Measurements from ENCODE around the gene DBP. TPM values are rescaled to one million over a fixed set of nuclear protein-coding genes. Genes with fewer than 3 reads are reported as not detected.
A peak's percentile ranks its signal among the peaks of the same experiment; 100 is the strongest.

Gene DBP
- total and polyA plus RNA-seq, 2 of the 13 experiments (the other 11 are each of a cell fraction or from before 2014, with no cell fraction given), result 1.7 to 5.8 TPM

DNA sequence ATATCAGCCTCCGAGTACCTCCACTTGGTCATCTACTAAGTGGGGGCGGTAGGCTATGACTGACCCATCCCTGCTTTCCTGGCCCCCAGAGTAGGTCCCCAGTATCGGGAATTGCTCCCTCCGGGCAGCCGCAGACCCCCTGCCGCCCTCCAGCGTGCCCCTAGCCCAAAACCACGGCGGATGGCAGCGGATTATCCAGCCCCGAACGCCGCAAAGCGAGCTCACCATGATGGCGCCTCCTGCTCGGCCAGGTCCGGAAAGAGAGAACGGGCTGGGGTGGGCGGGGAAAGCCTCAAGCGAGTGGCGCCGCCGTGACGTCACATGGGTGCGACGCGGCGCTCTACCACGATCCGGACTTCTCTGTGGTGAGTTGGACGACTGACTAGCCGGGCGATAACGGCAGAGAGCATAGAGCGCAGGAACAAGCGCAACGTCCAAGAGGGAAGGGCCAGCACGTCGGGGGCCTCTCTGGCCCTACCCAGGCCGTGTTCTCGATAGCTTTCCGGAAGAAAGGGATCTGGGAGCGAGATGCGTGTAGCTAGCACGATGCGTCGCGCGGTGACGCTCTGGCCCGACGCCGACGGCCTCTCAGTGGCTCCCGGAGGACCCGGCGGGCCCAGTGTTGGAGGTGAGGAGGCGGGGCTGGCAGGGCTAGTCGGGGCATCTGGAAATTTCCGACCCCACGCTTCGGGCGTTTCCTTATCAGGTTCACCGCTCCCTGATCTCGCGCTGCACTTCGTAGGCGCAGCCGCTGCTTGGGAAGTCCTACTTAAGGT, 18.1 kb downstream of the DBP start, which contains the start of the genes RPL18 and SPHK2 (continued):
- TF ChIP-seq, protein P1, sequence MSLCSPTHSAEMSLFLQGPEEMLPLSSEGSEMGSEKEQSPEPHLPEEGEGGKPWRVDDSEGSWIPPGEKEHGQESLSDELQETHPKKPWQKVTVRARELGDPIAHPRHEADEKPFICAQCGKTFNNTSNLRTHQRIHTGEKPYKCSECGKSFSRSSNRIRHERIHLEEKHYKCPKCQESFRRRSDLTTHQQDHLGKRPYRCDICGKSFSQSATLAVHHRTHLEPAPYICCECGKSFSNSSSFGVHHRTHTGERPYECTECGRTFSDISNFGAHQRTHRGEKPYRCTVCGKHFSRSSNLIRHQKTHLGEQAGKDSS (CRISPR knock-in tag; IDR thresholded peaks at IDR 0.05; ENCODE audit: borderline replicate concordance, low read depth), result peak; percentile 47; the same call in 1 of the 2 replicates
- peak; percentile 89 for TF ChIP-seq ZBTB42 (CRISPR knock-in tag; IDR thresholded peaks at IDR 0.05)
- TF ChIP-seq, protein P2, sequence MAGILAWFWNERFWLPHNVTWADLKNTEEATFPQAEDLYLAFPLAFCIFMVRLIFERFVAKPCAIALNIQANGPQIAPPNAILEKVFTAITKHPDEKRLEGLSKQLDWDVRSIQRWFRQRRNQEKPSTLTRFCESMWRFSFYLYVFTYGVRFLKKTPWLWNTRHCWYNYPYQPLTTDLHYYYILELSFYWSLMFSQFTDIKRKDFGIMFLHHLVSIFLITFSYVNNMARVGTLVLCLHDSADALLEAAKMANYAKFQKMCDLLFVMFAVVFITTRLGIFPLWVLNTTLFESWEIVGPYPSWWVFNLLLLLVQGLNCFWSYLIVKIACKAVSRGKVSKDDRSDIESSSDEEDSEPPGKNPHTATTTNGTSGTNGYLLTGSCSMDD (CRISPR knock-in tag; IDR thresholded peaks at IDR 0.05), result no peak
- peak; percentile 79 for TF ChIP-seq ZNF883 (CRISPR knock-in tag; IDR thresholded peaks at IDR 0.05; ENCODE audit: not compliant biosample characterization)
- 0 out of 2 replicates have a peak, but pooled peaks have one; percentile 14 for TF ChIP-seq U2AF2 (IDR thresholded peaks at IDR 0.05; ENCODE audit: low read depth, low read length)
- TF ChIP-seq TAF15 (IDR thresholded peaks at IDR 0.05; ENCODE audit: low read depth, low read length, poor library complexity, severe bottlenecking), result peak; percentile 61
- TF ChIP-seq, protein P3, sequence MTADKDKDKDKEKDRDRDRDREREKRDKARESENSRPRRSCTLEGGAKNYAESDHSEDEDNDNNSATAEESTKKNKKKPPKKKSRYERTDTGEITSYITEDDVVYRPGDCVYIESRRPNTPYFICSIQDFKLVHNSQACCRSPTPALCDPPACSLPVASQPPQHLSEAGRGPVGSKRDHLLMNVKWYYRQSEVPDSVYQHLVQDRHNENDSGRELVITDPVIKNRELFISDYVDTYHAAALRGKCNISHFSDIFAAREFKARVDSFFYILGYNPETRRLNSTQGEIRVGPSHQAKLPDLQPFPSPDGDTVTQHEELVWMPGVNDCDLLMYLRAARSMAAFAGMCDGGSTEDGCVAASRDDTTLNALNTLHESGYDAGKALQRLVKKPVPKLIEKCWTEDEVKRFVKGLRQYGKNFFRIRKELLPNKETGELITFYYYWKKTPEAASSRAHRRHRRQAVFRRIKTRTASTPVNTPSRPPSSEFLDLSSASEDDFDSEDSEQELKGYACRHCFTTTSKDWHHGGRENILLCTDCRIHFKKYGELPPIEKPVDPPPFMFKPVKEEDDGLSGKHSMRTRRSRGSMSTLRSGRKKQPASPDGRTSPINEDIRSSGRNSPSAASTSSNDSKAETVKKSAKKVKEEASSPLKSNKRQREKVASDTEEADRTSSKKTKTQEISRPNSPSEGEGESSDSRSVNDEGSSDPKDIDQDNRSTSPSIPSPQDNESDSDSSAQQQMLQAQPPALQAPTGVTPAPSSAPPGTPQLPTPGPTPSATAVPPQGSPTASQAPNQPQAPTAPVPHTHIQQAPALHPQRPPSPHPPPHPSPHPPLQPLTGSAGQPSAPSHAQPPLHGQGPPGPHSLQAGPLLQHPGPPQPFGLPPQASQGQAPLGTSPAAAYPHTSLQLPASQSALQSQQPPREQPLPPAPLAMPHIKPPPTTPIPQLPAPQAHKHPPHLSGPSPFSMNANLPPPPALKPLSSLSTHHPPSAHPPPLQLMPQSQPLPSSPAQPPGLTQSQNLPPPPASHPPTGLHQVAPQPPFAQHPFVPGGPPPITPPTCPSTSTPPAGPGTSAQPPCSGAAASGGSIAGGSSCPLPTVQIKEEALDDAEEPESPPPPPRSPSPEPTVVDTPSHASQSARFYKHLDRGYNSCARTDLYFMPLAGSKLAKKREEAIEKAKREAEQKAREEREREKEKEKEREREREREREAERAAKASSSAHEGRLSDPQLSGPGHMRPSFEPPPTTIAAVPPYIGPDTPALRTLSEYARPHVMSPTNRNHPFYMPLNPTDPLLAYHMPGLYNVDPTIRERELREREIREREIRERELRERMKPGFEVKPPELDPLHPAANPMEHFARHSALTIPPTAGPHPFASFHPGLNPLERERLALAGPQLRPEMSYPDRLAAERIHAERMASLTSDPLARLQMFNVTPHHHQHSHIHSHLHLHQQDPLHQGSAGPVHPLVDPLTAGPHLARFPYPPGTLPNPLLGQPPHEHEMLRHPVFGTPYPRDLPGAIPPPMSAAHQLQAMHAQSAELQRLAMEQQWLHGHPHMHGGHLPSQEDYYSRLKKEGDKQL (CRISPR knock-in tag; IDR thresholded peaks at IDR 0.05; ENCODE audit: low read depth), result peak; percentile 61; the same call in 1 of the 2 replicates
- TF ChIP-seq HMG20A (CRISPR knock-in tag; IDR thresholded peaks at IDR 0.05; ENCODE audit: borderline replicate concordance), result peak; percentile 56; the same call in 1 of the 2 replicates
- TF ChIP-seq, protein P4, sequence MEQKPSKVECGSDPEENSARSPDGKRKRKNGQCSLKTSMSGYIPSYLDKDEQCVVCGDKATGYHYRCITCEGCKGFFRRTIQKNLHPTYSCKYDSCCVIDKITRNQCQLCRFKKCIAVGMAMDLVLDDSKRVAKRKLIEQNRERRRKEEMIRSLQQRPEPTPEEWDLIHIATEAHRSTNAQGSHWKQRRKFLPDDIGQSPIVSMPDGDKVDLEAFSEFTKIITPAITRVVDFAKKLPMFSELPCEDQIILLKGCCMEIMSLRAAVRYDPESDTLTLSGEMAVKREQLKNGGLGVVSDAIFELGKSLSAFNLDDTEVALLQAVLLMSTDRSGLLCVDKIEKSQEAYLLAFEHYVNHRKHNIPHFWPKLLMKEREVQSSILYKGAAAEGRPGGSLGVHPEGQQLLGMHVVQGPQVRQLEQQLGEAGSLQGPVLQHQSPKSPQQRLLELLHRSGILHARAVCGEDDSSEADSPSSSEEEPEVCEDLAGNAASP (CRISPR knock-in tag; IDR thresholded peaks at IDR 0.05; ENCODE audit: borderline replicate concordance), result peak; percentile 86
- no peak for TF ChIP-seq ZNF354B (CRISPR knock-in tag; IDR thresholded peaks at IDR 0.05)
- TF ChIP-seq KLF15 (CRISPR knock-in tag; IDR thresholded peaks at IDR 0.05; ENCODE audit: borderline replicate concordance), result peak; percentile 85; the same call in 1 of the 2 replicates
- 0 out of 2 replicates have a peak, but pooled peaks have one; percentile 14 for TF ChIP-seq BRCA1 (CRISPR knock-in tag; IDR thresholded peaks at IDR 0.05)
- TF ChIP-seq, protein P5, sequence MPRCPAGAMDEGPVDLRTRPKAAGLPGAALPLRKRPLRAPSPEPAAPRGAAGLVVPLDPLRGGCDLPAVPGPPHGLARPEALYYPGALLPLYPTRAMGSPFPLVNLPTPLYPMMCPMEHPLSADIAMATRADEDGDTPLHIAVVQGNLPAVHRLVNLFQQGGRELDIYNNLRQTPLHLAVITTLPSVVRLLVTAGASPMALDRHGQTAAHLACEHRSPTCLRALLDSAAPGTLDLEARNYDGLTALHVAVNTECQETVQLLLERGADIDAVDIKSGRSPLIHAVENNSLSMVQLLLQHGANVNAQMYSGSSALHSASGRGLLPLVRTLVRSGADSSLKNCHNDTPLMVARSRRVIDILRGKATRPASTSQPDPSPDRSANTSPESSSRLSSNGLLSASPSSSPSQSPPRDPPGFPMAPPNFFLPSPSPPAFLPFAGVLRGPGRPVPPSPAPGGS (CRISPR knock-in tag; IDR thresholded peaks at IDR 0.05), result peak; percentile 86; the same call in 1 of the 2 replicates
- TF ChIP-seq, protein P6, sequence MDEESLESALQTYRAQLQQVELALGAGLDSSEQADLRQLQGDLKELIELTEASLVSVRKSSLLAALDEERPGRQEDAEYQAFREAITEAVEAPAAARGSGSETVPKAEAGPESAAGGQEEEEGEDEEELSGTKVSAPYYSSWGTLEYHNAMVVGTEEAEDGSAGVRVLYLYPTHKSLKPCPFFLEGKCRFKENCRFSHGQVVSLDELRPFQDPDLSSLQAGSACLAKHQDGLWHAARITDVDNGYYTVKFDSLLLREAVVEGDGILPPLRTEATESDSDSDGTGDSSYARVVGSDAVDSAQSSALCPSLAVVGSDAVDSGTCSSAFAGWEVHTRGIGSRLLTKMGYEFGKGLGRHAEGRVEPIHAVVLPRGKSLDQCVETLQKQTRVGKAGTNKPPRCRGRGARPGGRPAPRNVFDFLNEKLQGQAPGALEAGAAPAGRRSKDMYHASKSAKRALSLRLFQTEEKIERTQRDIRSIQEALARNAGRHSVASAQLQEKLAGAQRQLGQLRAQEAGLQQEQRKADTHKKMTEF (CRISPR knock-in tag; IDR thresholded peaks at IDR 0.05), result peak; percentile 99
- peak; percentile 87 for TF ChIP-seq DNMT3B (CRISPR knock-in tag; conservative IDR thresholded peaks at IDR 0.05)

All from HepG2 (cell line).